NCI-H146 (cell line): ENCODE measurements around the gene PPP3R2.
"Not testable (repeated sequence)": the region's sequence is repeated elsewhere in the genome, so short reads cannot be mapped to it uniquely, and the experiment has no call there.

Experiments
- DNase-seq: peaks from one replicate; lab custom pipeline; 2025; lab: John Stamatoyannopoulos, UW

The PPP3R2 gene

GRCh38 chr9:101587332-101588043, 7.3 kb downstream of the PPP3R2 start:
- no peak for DNase-seq

GRCh38 chr9:101586651-101587050, 8.1 kb downstream of the PPP3R2 start:
- DNase-seq: no peak

- DNase-seq: no peak
Observed at GRCh38 chr9:101585740-101586139, 9.0 kb downstream of the PPP3R2 start.

GRCh38 chr9:101582553-101582952, 12.2 kb downstream of the PPP3R2 start:
- DNase-seq: no peak

GRCh38 chr9:101579711-101580545, 14.8 kb downstream of the PPP3R2 start:
- DNase-seq: no peak

- peak; percentile 25 for DNase-seq
Observed at GRCh38 chr9:101578378-101578777, 16.4 kb downstream of the PPP3R2 start.

- no peak for DNase-seq
Observed at GRCh38 chr9:101574731-101575333, 19.9 kb downstream of the PPP3R2 start.

GRCh38 chr9:101572316-101572715, 22.5 kb downstream of the PPP3R2 start:
- no peak for DNase-seq

- no peak for DNase-seq
Observed at GRCh38 chr9:101571114-101571513, 23.7 kb downstream of the PPP3R2 start.

GRCh38 chr9:101569741-101570501, 24.8 kb downstream of the PPP3R2 start:
- DNase-seq: no peak

GRCh38 chr9:101567725-101568350, 26.9 kb downstream of the PPP3R2 start:
- no peak for DNase-seq

- DNase-seq: no peak
Observed at GRCh38 chr9:101566904-101567724, 27.7 kb downstream of the PPP3R2 start.

- DNase-seq: no peak
Observed at GRCh38 chr9:101564252-101564651, 30.5 kb downstream of the PPP3R2 start.

- no peak for DNase-seq
Observed at GRCh38 chr9:101562966-101563365, 31.8 kb downstream of the PPP3R2 start.

- DNase-seq: no peak
Observed at GRCh38 chr9:101561740-101562139, 33.0 kb downstream of the PPP3R2 start.

- DNase-seq: not testable (repeated sequence)
Observed at GRCh38 chr9:101549472-101550098, 45.2 kb downstream of the PPP3R2 start.

- no peak for DNase-seq
Observed at GRCh38 chr9:101543098-101543735, 51.6 kb downstream of the PPP3R2 start.
